OCI-M2 (cell line): Measurements from ENCODE around the gene GASK1B.

Experiments
- DNase-seq: peaks from one replicate; lab custom pipeline; 2025; ENCODE audit not compliant: unreplicated experiment; lab: John Stamatoyannopoulos, UW

The GASK1B gene

DNA sequence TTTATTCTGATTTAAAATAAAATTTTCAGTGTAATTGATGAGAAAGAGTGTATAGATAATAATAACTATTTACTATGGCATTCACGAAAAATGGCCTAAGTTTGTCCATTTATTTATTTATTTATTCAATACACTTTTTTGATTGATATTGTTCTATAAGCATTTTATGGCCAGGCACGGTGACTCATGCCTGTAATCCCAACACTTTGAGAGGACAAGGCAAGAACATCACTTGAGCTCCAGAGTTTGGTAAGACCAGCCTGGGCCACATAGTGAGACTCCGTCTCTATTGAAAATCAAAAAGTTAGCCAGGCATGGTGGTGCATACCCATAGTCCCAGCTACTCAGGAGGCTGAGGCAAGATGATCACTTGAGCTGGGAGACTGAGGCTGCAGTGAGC is 25.7 kb downstream of the GASK1B start:
- no peak for DNase-seq

DNA sequence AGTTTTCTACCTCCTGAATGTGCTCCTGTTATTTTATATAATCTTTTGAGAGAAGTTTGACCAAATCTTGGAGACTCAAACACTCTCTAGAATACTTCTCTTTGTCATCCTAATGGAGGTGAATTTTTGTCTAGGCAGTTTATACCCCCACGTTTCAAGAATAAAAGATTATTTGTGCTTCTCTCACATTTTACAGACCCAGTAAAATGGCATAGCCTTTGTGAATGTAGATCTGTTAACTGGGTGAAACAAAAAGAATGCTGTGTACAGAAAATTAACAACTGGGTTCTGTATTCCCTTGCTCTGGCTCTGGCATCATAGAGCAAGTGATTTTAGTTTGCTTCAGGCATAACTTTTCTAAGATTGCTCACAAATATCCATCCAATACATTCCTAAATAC is 26.1 kb downstream of the GASK1B start:
- no peak for DNase-seq

DNA sequence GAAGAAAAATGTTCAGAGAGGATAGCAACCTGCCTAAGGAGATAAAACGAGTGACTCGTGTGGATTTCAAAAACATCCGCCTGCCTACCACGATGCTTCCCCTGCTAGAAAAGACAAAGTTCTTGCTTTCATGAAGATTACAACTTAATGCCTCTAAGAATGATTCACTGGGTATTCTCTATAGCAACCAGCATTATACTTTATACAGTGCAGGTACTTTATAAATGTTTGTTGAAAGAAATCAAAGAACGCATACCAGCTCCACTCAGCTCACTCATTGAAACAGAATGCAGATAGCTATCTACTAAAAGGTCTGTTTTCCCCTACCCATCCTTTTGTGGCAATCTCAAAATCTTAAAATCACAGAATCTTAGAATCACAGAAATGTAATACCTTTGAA is 33.7 kb downstream of the GASK1B start:
- no peak for DNase-seq

DNA sequence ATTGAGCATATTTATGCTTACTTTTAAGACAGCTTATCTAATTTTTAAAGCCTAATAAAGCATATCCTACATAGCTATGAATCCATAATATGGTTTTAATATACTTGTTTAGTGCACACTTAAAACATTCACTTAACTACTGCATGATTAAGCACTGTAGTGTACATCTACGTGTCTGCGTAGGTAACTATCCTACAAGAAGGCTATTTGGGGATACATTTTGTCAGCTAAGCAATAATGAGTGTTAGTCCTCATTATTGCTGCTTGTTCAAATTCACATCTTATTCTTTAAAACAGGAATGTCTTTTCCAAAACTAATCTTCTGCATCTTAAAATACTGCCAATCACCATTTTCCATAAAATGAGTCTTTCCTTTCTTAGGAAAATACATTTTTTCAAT is 38.6 kb downstream of the GASK1B start:
- DNase-seq = no peak

DNA sequence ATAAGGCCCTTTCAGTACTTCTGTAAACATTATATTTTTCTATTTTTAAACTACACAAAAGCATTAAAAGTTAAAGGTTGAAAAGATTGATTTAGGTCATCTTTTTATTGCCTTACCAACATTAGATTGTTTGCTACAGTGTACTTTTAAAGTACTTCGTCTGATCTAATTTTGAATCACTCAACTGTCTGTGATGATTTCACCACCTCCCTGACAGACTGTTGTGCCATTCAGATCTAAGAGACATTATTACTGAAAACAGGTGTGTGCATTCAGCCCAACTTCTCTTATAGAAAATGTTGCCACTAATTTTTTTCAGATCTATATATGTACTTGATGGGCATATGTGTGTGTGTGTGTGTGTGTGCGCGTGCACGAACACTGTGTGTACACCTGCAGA is 39.3 kb downstream of the GASK1B start:
- DNase-seq = no peak

DNA sequence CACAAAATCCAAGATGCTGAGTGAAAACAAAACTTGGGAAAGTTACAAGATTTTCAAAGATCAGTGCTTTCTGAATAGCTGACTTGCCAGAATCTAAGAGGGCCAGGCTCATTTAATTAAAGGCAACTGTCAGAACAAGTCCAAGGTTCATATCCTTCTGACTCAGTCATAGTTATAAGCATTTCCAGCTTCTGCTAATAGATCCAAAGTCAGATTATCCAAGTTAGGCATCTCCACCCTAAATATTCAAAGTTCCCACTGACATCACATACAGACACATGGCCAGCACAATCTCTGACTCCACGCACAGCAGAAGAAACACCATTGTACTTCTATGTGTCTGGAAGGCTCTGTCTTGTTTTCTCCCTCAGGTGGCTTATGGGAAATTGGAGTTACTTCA is 41.8 kb downstream of the GASK1B start:
- DNase-seq = no peak

DNA sequence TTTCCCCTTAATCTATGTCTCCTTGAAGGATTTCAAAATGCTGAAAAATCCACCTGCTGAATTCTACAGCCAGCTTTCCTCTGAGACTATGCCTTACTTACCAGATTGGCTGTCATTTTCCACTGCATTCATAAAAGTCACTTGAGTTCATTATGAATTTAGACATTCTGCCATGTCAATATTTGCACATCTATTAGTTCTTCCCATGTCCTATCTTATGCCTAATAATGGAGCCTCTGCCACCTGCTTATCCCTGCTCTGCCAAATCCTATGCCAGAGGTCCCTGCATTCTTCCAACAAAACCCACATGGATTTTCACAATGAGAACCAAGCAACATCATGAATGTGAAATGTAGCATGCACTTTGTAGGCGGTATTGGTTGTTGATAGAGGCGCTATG is 42.6 kb downstream of the GASK1B start:
- DNase-seq = no peak

DNA sequence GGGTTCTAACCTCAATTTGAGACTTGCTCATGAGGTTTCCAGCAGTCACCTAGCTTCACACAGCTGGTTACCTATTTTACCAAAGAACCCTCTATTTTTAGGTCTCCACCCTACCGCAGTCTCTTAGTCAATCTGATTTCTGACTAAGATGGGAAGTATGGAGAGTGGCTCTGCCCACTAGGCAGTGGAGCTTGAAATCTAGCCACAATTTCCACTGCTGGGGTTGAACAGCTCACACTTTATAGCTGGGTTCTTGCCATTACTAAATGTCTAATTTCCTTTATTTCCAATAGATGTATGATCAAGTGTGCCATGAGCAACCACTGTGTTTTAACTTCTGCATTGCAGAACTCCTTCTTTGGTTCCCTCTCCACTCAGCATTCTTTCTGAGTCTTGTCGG is 43.1 kb downstream of the GASK1B start:
- DNase-seq = no peak

DNA sequence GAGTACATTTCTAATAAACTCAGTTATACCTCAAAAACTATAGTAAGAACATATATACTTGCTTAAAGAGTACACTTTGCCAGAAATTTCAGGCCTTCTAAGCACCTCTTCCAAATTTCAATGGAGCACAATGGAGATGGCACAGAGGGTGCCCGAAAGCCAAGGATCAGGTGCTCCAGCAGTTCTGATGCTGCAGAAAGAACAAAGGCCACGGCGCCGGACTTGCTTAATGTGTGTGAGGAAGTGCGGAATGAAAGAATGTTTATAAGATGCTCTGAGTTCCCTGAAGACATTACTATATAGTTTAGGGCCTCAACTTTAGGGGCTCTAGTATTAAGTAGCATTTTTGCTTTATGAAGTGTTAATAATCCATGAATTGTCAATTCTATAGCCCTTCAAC is 44.3 kb downstream of the GASK1B start:
- no peak for DNase-seq

DNA sequence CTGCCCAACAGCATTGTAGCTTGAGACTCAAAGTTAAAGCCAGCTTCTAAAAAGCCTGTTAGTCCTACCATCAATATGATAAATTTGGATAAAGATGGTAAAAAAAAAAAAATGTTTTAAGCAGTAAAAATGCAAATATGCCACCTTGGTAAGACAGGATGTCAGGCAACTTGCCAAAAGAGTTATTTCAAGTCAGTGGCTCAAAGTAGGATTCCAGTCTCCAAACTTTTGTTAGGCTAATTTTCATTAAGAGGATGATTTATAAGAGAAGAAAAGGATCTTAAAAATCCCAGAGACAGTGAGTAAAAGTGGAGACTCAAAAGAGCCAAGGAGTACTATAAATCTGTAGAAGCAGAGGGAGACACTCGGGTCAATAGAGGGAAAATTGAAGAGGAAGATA is 47.5 kb downstream of the GASK1B start:
- DNase-seq = no peak
